ENCODE measurements around the gene CDC26. TPM values are rescaled to one million over a fixed set of nuclear protein-coding genes. Genes with fewer than 3 reads are reported as not detected.

The CDC26 gene
- total RNA-seq, 1 experiment from 2014 or later, result 36.9 TPM

GRCh38 chr9:113298924-113299770 is 23.8 kb upstream of the CDC26 start:
- H3K36me3 Mint-ChIP-seq, result no peaks in the 10 kb centered on the region
- TF ChIP-seq ZNF121 (CRISPR knock-in tag; IDR thresholded peaks at IDR 0.05) (no peak), ZNF263 (CRISPR knock-in tag; IDR thresholded peaks at IDR 0.05; ENCODE audit: low read depth) (no peak), USF1 (CRISPR knock-in tag; IDR thresholded peaks at IDR 0.05) (no peak), AR (CRISPR knock-in tag; IDR thresholded peaks at IDR 0.05) (no peak), ZNF512 (CRISPR knock-in tag; IDR thresholded peaks at IDR 0.05; ENCODE audit: borderline replicate concordance) (no peak), EMX1 (CRISPR knock-in tag; IDR thresholded peaks at IDR 0.05) (no peak), ZNF317 (CRISPR knock-in tag; IDR thresholded peaks at IDR 0.05; ENCODE audit: borderline replicate concordance, low read depth) (no peak), ZNF138 (CRISPR knock-in tag; conservative IDR thresholded peaks at IDR 0.05) (no peak), IRF2 (CRISPR knock-in tag; IDR thresholded peaks at IDR 0.05; ENCODE audit: borderline replicate concordance, low read depth) (no peak), NR1H2 (CRISPR knock-in tag; IDR thresholded peaks at IDR 0.05) (no peak)
- TF ChIP-seq, protein P1, sequence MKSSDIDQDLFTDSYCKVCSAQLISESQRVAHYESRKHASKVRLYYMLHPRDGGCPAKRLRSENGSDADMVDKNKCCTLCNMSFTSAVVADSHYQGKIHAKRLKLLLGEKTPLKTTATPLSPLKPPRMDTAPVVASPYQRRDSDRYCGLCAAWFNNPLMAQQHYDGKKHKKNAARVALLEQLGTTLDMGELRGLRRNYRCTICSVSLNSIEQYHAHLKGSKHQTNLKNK (CRISPR knock-in tag; IDR thresholded peaks at IDR 0.05), result no peak
- TF ChIP-seq, protein P2, sequence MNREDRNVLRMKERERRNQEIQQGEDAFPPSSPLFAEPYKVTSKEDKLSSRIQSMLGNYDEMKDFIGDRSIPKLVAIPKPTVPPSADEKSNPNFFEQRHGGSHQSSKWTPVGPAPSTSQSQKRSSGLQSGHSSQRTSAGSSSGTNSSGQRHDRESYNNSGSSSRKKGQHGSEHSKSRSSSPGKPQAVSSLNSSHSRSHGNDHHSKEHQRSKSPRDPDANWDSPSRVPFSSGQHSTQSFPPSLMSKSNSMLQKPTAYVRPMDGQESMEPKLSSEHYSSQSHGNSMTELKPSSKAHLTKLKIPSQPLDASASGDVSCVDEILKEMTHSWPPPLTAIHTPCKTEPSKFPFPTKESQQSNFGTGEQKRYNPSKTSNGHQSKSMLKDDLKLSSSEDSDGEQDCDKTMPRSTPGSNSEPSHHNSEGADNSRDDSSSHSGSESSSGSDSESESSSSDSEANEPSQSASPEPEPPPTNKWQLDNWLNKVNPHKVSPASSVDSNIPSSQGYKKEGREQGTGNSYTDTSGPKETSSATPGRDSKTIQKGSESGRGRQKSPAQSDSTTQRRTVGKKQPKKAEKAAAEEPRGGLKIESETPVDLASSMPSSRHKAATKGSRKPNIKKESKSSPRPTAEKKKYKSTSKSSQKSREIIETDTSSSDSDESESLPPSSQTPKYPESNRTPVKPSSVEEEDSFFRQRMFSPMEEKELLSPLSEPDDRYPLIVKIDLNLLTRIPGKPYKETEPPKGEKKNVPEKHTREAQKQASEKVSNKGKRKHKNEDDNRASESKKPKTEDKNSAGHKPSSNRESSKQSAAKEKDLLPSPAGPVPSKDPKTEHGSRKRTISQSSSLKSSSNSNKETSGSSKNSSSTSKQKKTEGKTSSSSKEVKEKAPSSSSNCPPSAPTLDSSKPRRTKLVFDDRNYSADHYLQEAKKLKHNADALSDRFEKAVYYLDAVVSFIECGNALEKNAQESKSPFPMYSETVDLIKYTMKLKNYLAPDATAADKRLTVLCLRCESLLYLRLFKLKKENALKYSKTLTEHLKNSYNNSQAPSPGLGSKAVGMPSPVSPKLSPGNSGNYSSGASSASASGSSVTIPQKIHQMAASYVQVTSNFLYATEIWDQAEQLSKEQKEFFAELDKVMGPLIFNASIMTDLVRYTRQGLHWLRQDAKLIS (CRISPR knock-in tag; IDR thresholded peaks at IDR 0.05; ENCODE audit: borderline replicate concordance), result no peak
- CTCF ChIA-PET, result no interaction called here
- no peaks in the 10 kb centered on the region for H3K27me3 Mint-ChIP-seq (ENCODE audit: low read depth)
- peaks cover 5% of the 10 kb centered on the region; the same call in 1 of the 2 replicates for H3K4me1 Mint-ChIP-seq
- ATAC-seq (peak; percentile 51), DNase-seq (ENCODE audit: low spot score) (peak; percentile 20)
- no peak overlapping the region for H3K4me3 Mint-ChIP-seq
- no peak overlapping the region for H3K27ac Mint-ChIP-seq
- no peaks in the 10 kb centered on the region for H3K9me3 Mint-ChIP-seq
- POLR2A ChIA-PET, result interaction anchor here (0.6 kb wide), 1 partner anchor 132 kb away, joined by 4 read pairs; no protein-coding TSS in a partner anchor

DNA sequence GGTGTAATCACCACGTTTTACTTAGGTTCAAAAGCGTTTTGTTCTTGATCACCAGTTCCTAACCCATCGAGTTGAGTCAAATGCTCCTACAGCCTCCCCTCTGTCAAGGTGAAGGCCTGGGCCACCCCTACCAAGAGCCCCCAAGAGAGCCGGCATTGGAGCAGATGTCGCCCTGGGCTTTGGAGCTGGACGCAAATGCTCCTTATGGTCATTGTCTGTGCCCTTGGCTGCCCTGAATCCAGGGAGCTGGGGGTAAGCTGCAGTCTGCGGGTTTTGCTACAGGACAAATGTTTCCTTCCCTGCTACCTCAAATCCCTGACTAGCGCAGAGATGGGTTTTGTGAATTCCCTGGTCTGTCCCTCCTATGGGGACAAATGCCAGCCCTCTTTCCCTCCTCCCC is 22.9 kb upstream of the CDC26 start:
- Mint-ChIP-seq H3K27me3 (ENCODE audit: low read depth) (no peaks in the 10 kb centered on the region), H3K4me3 (no peak overlapping the region), H3K4me1 (peaks cover 5% of the 10 kb centered on the region; the same call in 1 of the 2 replicates), H3K36me3 (0 out of 2 replicates have a peak, but pooled peaks cover 2% of the 10 kb centered on the region), H3K27ac (no peak overlapping the region), H3K9me3 (no peaks in the 10 kb centered on the region)
- ChIA-PET CTCF (no interaction called here), POLR2A (interaction anchor here (0.6 kb wide), 1 partner anchor 133 kb away, joined by 4 read pairs; no protein-coding TSS in a partner anchor)
- ATAC-seq (no peak), DNase-seq (ENCODE audit: low spot score) (no peak)
- TF ChIP-seq, protein P3, sequence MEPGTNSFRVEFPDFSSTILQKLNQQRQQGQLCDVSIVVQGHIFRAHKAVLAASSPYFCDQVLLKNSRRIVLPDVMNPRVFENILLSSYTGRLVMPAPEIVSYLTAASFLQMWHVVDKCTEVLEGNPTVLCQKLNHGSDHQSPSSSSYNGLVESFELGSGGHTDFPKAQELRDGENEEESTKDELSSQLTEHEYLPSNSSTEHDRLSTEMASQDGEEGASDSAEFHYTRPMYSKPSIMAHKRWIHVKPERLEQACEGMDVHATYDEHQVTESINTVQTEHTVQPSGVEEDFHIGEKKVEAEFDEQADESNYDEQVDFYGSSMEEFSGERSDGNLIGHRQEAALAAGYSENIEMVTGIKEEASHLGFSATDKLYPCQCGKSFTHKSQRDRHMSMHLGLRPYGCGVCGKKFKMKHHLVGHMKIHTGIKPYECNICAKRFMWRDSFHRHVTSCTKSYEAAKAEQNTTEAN (CRISPR knock-in tag; IDR thresholded peaks at IDR 0.05), result no peak
- TF ChIP-seq OVOL2 (CRISPR knock-in tag; IDR thresholded peaks at IDR 0.05; ENCODE audit: borderline replicate concordance) (no peak), USF2 (CRISPR knock-in tag; IDR thresholded peaks at IDR 0.05) (no peak)
- TF ChIP-seq, protein P1 (CRISPR knock-in tag; IDR thresholded peaks at IDR 0.05), result no peak
